HepG2 (cell line): ENCODE results near the gene SLC6A6.

Experiments
- ADNP ChIP-seq: sonication (generic); formaldehyde crosslinking; IDR thresholded peaks from 2 replicates; pipeline ENCODE4 v1.4.0; 2020; ENCODE audit warnings: missing genetic modification reagents
- CTCF ChIP-seq: sonication (generic); formaldehyde crosslinking; IDR thresholded peaks from 2 replicates; pipeline ENCODE4 v1.5.0; 2020; ENCODE audit warnings: mild to moderate bottlenecking, missing genetic modification reagents, moderate library complexity
- HMGXB3 ChIP-seq: sonication (generic); formaldehyde crosslinking; IDR thresholded peaks from 2 replicates; pipeline ENCODE4 v1.4.0; 2020; ENCODE audit warnings: missing genetic modification reagents, borderline replicate concordance
- HOXA3 ChIP-seq: sonication (generic); formaldehyde crosslinking; IDR thresholded peaks from 2 replicates; pipeline ENCODE4 v1.5.0; 2020; ENCODE audit warnings: missing genetic modification reagents
- HOXA9 ChIP-seq: sonication (generic); formaldehyde crosslinking; IDR thresholded peaks from 2 replicates; pipeline ENCODE4 v1.8.1; 2022; ENCODE audit warnings: missing genetic modification reagents, mild to moderate bottlenecking, moderate library complexity, borderline replicate concordance
- MXI1 ChIP-seq: IDR thresholded peaks from 3 replicates; pipeline ENCODE4 v1.6.1; 2012; ENCODE audit warnings: low read depth, low read length, inconsistent platforms, borderline replicate concordance
- MZF1 ChIP-seq: sonication (generic); formaldehyde crosslinking; IDR thresholded peaks from 2 replicates; pipeline ENCODE4 v1.8.1; 2023; ENCODE audit warnings: mild to moderate bottlenecking, missing genetic modification reagents, borderline replicate concordance
- PHF21A ChIP-seq: sonication (generic); formaldehyde crosslinking; IDR thresholded peaks from 2 replicates; pipeline ENCODE4 v1.5.0; 2020; ENCODE audit warnings: mild to moderate bottlenecking, missing genetic modification reagents
- POLR2A ChIP-seq, 2 experiments: IDR thresholded peaks; 2 replicates each; pipeline ENCODE4 v1.6.1; 2011; ENCODE audit warnings: low read depth in 2 of 2, low read length in 2 of 2, mild to moderate bottlenecking in 1 of 2, moderate library complexity in 1 of 2; ENCODE audit not compliant: insufficient read depth in 1 of 2
- RFX3 ChIP-seq: IDR thresholded peaks from 2 replicates; pipeline ENCODE4 v1.6.1; 2016; ENCODE audit warnings: missing biosample characterization, missing genetic modification reagents
- RXRA ChIP-seq: sonication (generic); formaldehyde crosslinking; IDR thresholded peaks from 2 replicates; pipeline ENCODE4 v1.5.1; 2020; ENCODE audit warnings: missing genetic modification reagents
- YY1 ChIP-seq: IDR thresholded peaks from 2 replicates; pipeline ENCODE4 v1.6.1; 2011; ENCODE audit warnings: low read length, low read depth, moderate library complexity, mild to moderate bottlenecking; ENCODE audit not compliant: insufficient read depth, insufficient replicate concordance
- ZNF256 ChIP-seq: sonication (generic); formaldehyde crosslinking; conservative IDR thresholded peaks from 2 replicates; pipeline ENCODE4 v1.4.0; 2020; ENCODE audit warnings: missing genetic modification reagents

GRCh38 chr3:14503706-14504065 lies 101.3 kb downstream of the SLC6A6 start:
- no peak for TF ChIP-seq RFX3 (CRISPR knock-in tag)
- no peak for TF ChIP-seq PHF21A (CRISPR knock-in tag)
- no peak for TF ChIP-seq MZF1 (CRISPR knock-in tag)
- TF ChIP-seq RXRA, result no peak
- TF ChIP-seq HOXA9 (CRISPR knock-in tag), result no peak
- TF ChIP-seq ZNF256 (CRISPR knock-in tag), result no peak
- no peak for TF ChIP-seq HOXA3 (CRISPR knock-in tag)
- TF ChIP-seq POLR2A (IDR thresholded peaks at IDR 0.05; ENCODE audit: insufficient read depth in 1 of 2, low read depth in 2 of 2, low read length in 2 of 2), result no peak
- TF ChIP-seq HMGXB3 (CRISPR knock-in tag), result no peak
- TF ChIP-seq CTCF (CRISPR knock-in tag), result no peak
- TF ChIP-seq YY1, result no peak
- no peak for TF ChIP-seq ADNP (CRISPR knock-in tag)
- TF ChIP-seq MXI1, result no peak
